Measurements from ENCODE around the gene MRPS35.

DNA sequence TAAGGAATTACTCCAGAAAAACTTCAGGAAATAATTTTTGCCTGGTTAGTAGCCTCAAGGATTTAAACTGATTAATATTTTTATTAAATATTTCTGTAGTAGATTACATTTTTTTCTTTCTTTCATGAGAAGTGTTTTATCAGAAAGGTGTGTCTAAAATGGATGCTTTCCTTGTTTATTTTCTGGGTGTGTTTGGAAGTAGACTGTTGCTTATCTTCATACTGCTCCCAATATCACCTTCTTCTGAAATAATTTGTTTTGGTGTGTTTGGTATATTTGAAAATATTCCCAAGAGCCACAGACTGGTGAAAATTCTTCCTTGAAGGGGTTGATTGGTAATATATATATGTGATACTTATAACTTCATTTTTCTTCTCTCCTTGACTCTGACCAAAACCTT, 24.5 kb upstream of the MRPS35 start:
- TF ChIP-seq, protein P1, sequence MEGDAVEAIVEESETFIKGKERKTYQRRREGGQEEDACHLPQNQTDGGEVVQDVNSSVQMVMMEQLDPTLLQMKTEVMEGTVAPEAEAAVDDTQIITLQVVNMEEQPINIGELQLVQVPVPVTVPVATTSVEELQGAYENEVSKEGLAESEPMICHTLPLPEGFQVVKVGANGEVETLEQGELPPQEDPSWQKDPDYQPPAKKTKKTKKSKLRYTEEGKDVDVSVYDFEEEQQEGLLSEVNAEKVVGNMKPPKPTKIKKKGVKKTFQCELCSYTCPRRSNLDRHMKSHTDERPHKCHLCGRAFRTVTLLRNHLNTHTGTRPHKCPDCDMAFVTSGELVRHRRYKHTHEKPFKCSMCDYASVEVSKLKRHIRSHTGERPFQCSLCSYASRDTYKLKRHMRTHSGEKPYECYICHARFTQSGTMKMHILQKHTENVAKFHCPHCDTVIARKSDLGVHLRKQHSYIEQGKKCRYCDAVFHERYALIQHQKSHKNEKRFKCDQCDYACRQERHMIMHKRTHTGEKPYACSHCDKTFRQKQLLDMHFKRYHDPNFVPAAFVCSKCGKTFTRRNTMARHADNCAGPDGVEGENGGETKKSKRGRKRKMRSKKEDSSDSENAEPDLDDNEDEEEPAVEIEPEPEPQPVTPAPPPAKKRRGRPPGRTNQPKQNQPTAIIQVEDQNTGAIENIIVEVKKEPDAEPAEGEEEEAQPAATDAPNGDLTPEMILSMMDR (IDR thresholded peaks at IDR 0.05 in 8 of 11, conservative IDR thresholded peaks at IDR 0.05 in 3 of 11): no peak
- no peak for TF ChIP-seq POLR2AphosphoS5 (IDR thresholded peaks at IDR 0.05)
